ENCODE data around the gene IGF1R. TPM values are rescaled to one million over a fixed set of nuclear protein-coding genes. Genes with fewer than 3 reads are reported as not detected.

Gene IGF1R
- total and polyA plus RNA-seq, 2 of the 8 experiments (the other 6 are each of a cell fraction or from before 2014, with no cell fraction given) = 32.9 to 109 TPM

DNA sequence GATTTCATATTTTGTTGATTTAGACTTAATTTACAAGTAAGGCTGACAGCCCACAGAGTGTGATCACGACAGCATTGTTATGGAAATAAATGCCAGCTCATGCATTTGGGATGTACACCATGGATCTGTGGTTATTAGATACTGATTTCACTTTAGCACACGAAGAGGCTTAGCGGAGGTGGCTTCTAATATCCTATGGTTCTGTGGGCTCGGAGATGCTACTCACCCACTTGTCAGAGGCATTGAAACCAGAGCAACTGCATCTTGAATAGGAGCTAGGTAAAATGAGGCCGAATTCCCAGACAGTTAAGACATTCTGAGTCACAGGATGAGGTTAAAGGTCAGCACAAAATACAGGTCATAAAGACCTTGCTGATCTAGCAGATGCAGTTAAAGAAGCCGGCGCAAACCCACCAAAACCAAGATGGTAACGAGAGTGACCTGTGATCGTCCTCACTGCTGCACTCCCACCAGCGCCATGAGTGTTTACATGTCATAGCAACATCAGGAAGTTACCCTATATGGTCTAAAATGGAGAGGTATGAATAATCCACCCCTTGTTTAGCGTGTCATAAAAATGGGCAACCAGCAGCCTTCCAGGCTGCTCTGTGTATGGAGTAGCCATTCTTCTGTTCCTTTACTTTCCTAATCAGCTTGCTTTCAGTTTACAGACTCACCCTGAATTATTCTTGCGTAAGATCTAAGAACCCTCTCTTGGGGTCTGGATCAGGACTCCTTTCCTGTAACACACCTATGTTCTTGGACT, 241.8 kb downstream of the IGF1R start:
- 91% methylated on average over 12 of the region's 12 CpGs; no CpG with 5 or more reads in 1 of the 2 experiments for WGBS, 2 experiments (ENCODE audit: extremely low coverage in 1 of 2, insufficient coverage in 1 of 2, insufficient read length in 1 of 2, insufficient replicate concordance in 2 of 2, low coverage in 1 of 2, low lambda C conversion rate in 2 of 2, missing lambda C conversion rate in 1 of 2)
- CTCF ChIA-PET (ENCODE audit: partially characterized antibody) = interaction anchor here (1.5 to 4.9 kb wide), 2 partner anchors 9 to 10 kb away, joined by 3 to 31 read pairs; no protein-coding TSS in a partner anchor
- POLR2A ChIA-PET (ENCODE audit: partially characterized antibody) = interaction anchor here (0.6 kb wide), 1 partner anchor 737 kb away, joined by 3 read pairs; no protein-coding TSS in a partner anchor
- H3K14ac ChIP-seq (ENCODE audit: insufficient read length) = no peak overlapping the region
- no peak overlapping the region for H3K4me2 ChIP-seq (ENCODE audit: insufficient read depth in 1 of 2, low read depth in 2 of 2, low read length in 2 of 2)
- H3K27me3 ChIP-seq (replicated peaks in 1 of 4; ENCODE audit: control insufficient read depth in 3 of 4, extremely low read depth in 1 of 4, insufficient read depth in 3 of 4, low read length in 3 of 4) = no peaks in the 10 kb centered on the region
- DNase-seq (ENCODE audit: low read depth in 1 of 2, low spot score in 2 of 2) (no peak), FAIRE-seq (no peak)
- no peak overlapping the region for H2BK20ac ChIP-seq (ENCODE audit: low read length)
- H3K79me1 ChIP-seq (ENCODE audit: low read depth, low read length) = peaks cover 14% of the 10 kb centered on the region
- H3K23ac ChIP-seq (ENCODE audit: insufficient read length) = no peak overlapping the region
- H4K91ac ChIP-seq (replicated peaks; ENCODE audit: insufficient read length, low read length) = no peak overlapping the region
- no peak overlapping the region for H3K18ac ChIP-seq (ENCODE audit: extremely low read depth, low read length)
- H2BK5ac ChIP-seq (ENCODE audit: low read depth, low read length) = no peak overlapping the region
- H3K36me3 ChIP-seq (ENCODE audit: control insufficient read depth in 2 of 4, insufficient read depth in 4 of 4, low read length in 3 of 4) = peaks cover 0 to 3% (median 0%) of the 10 kb centered on the region in 4 experiments; a peak in 3 of 8 replicates
- no peak overlapping the region for H3K56ac ChIP-seq (replicated peaks; ENCODE audit: insufficient read length, low read depth, low read length)
- H3K4me3 ChIP-seq (ENCODE audit: extremely low read depth in 1 of 4, insufficient read depth in 2 of 4, low read depth in 3 of 4, low read length in 4 of 4) = no peak overlapping the region
- H2BK15ac ChIP-seq (ENCODE audit: low read length) = no peak overlapping the region
- H3K9ac ChIP-seq (replicated peaks in 1 of 4; ENCODE audit: extremely low read depth in 1 of 4, low read depth in 3 of 4, low read length in 3 of 4) = no peak overlapping the region; a peak in 1 of 7 replicates
- H2AFZ ChIP-seq (ENCODE audit: low read length) = no peak overlapping the region
- no peak overlapping the region for H2BK120ac ChIP-seq (replicated peaks; ENCODE audit: low read depth, low read length)
- H2AK5ac ChIP-seq (ENCODE audit: low read depth, low read length) = no peak overlapping the region
- no peaks in the 10 kb centered on the region for H3K23me2 ChIP-seq (ENCODE audit: low read depth, low read length)
- H3K4me1 ChIP-seq (replicated peaks in 1 of 4; ENCODE audit: control insufficient read depth in 3 of 4, insufficient read depth in 4 of 4, low read length in 3 of 4) = peaks cover 0 to 8% (median 2%) of the 10 kb centered on the region in 4 experiments; a peak in 5 of 7 replicates
- no peaks in the 10 kb centered on the region for H3K9me3 ChIP-seq (ENCODE audit: insufficient read depth in 2 of 2, low read depth in 1 of 2, low read length in 1 of 2)
- H3K27ac ChIP-seq (ENCODE audit: low read depth, low read length) = no peak overlapping the region
- H3K4ac ChIP-seq (replicated peaks; ENCODE audit: insufficient read length, low read depth, low read length) = no peak overlapping the region
- peaks cover 6 to 7% of the 10 kb centered on the region in 2 experiments for H4K20me1 ChIP-seq (replicated peaks in 1 of 2; ENCODE audit: control insufficient read depth in 1 of 2, insufficient read depth in 2 of 2, low read length in 2 of 2)
- no peak overlapping the region for H4K8ac ChIP-seq (ENCODE audit: extremely low read depth, insufficient read depth, low read length)
- H3K79me2 ChIP-seq (ENCODE audit: control insufficient read depth in 1 of 2, insufficient read depth in 2 of 2, low read length in 2 of 2) = peaks cover 4 to 63% of the 10 kb centered on the region in 2 experiments; a peak in 3 of 4 replicates
- H2BK12ac ChIP-seq (ENCODE audit: low read depth, low read length) = no peak overlapping the region
- no peak overlapping the region for H4K5ac ChIP-seq (ENCODE audit: insufficient read length, low read depth, low read length)
- TF ChIP-seq HDAC6 (IDR thresholded peaks at IDR 0.05; ENCODE audit: low read depth, low read length) = no peak
- TF ChIP-seq RFX5 (IDR thresholded peaks at IDR 0.05; ENCODE audit: borderline replicate concordance, low read depth, low read length) = no peak
- TF ChIP-seq CBX8 (IDR thresholded peaks at IDR 0.05; ENCODE audit: borderline replicate concordance, low read depth, low read length) = no peak
- TF ChIP-seq SIN3A (conservative IDR thresholded peaks at IDR 0.05 in 1 of 2, IDR thresholded peaks at IDR 0.05 in 1 of 2; ENCODE audit: low read depth in 1 of 2, low read length in 2 of 2) = no peak
- TF ChIP-seq SP4 (IDR thresholded peaks at IDR 0.05; ENCODE audit: low read length) = no peak
- no peak for TF ChIP-seq PHF8 (conservative IDR thresholded peaks at IDR 0.05; ENCODE audit: low read depth, low read length)
- no peak for TF ChIP-seq GTF2F1 (IDR thresholded peaks at IDR 0.05; ENCODE audit: borderline replicate concordance, low read depth, low read length)
- no peak for TF ChIP-seq TCF12 (IDR thresholded peaks at IDR 0.05; ENCODE audit: low read depth, low read length)
- TF ChIP-seq SRF (IDR thresholded peaks at IDR 0.05; ENCODE audit: low read depth, low read length) = no peak
- TF ChIP-seq KDM5A (IDR thresholded peaks at IDR 0.05; ENCODE audit: low read length) = no peak
- TF ChIP-seq, protein P1, sequence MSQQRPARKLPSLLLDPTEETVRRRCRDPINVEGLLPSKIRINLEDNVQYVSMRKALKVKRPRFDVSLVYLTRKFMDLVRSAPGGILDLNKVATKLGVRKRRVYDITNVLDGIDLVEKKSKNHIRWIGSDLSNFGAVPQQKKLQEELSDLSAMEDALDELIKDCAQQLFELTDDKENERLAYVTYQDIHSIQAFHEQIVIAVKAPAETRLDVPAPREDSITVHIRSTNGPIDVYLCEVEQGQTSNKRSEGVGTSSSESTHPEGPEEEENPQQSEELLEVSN (IDR thresholded peaks at IDR 0.05) = no peak
- TF ChIP-seq GABPA (IDR thresholded peaks at IDR 0.05; ENCODE audit: borderline replicate concordance, insufficient read depth, low read length) = no peak
